ENCODE results near the gene KCNQ1. TPM values are rescaled to one million over a fixed set of nuclear protein-coding genes. Genes with fewer than 3 reads are reported as not detected.

The KCNQ1 gene
- total RNA-seq, 1 donor from 2014 or later = 0.16 TPM

DNA sequence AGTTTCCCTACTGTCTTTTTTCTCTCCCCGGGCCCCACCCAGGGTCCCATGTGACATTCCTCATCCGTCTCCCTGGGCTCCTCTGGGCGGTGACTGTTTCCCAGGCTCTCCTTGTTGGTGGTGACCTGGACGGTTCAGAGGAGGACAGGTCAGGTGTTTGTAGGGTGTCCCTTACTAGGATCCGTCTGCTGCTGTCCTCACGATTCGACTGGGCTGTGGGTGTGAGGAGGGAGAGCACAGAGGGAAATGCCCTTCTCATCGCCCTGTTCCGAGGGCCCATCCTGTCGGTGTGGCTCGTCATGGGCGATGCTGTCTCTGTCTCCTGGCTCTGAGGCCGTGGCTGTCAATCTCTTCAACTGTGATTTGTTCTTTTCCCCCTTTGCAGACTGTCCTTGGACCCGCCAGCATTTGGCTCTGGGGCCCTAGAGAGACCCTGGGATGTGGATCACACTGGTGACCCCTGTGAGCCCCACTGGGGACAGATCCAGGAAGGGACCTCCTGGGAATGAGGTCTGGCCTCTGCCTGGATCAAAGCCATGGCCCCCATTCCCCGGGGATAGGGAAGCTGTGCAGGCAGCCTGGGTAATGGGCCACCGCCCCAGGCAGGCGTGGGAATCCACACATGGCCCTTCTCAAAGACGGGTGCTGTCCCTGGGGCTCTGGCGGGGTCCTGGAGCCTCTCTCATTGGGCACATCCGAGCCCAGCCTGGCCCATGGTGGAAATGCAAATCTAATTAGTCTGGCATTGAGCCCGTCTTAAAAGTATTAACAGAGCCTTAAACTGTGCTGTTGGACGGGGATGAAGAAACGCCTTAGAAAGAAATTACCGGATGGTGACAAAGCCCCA, 301.8 kb downstream of the KCNQ1 start:
- TF ChIP-seq, protein P1, sequence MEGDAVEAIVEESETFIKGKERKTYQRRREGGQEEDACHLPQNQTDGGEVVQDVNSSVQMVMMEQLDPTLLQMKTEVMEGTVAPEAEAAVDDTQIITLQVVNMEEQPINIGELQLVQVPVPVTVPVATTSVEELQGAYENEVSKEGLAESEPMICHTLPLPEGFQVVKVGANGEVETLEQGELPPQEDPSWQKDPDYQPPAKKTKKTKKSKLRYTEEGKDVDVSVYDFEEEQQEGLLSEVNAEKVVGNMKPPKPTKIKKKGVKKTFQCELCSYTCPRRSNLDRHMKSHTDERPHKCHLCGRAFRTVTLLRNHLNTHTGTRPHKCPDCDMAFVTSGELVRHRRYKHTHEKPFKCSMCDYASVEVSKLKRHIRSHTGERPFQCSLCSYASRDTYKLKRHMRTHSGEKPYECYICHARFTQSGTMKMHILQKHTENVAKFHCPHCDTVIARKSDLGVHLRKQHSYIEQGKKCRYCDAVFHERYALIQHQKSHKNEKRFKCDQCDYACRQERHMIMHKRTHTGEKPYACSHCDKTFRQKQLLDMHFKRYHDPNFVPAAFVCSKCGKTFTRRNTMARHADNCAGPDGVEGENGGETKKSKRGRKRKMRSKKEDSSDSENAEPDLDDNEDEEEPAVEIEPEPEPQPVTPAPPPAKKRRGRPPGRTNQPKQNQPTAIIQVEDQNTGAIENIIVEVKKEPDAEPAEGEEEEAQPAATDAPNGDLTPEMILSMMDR (IDR thresholded peaks at IDR 0.05) = no peak
- Mint-ChIP-seq H3K9me3 (ENCODE audit: unreplicated experiment) (no peaks in the 10 kb centered on the region), H3K27me3 (ENCODE audit: unreplicated experiment) (peaks cover 12% of the 10 kb centered on the region), H3K27ac (ENCODE audit: unreplicated experiment) (no peak overlapping the region), H3K4me1 (ENCODE audit: unreplicated experiment) (peaks cover 22% of the 10 kb centered on the region), H3K36me3 (ENCODE audit: unreplicated experiment) (no peaks in the 10 kb centered on the region), H3K4me3 (ENCODE audit: unreplicated experiment) (no peak overlapping the region)
- DNase-seq (ENCODE audit: extremely low spot score, unreplicated experiment) = no peak

DNA sequence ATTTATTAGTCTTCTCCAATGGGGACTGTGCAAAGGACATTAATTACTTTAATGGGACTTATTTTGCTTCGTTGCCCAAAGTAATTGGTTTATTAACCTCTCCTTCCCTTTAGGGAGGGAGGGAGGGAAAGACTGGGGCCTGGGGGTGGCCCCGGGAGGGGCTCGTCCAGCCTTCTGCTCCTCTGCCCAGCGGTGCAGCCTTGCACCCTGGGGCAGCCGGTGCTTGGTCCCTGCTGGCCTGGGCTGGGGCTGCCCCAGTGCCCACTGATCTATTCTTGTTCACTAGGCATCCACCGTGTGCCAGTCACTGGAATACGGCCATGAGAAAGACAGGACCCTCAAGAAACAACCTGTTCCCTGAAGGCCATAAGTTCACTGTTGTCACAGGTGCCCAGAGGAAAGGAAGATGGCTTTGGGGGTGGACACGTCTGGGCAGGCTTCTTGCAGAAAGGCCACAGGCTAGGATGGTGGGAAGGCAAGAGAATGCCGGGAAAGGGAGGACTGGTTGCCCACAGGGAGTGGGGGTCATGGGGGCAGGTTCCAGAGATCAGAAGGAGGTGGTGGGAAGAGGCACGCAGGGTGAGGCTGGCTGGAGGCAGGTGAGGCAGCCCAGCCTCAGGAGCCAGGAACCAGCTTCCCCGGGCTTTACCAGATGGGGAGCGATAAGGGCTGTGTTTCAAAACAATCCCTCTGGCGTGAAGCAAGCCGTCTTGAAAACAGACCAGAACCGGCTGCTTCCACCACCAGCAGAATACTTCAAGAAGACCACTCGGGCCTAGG, 302.6 kb downstream of the KCNQ1 start:
- H3K4me1 Mint-ChIP-seq (ENCODE audit: unreplicated experiment) = peaks cover 15% of the 10 kb centered on the region
- H3K36me3 Mint-ChIP-seq (ENCODE audit: unreplicated experiment) = no peaks in the 10 kb centered on the region
- TF ChIP-seq, protein P1 (IDR thresholded peaks at IDR 0.05) = no peak
- peaks cover 20% of the 10 kb centered on the region for H3K27me3 Mint-ChIP-seq (ENCODE audit: unreplicated experiment)
- H3K27ac Mint-ChIP-seq (ENCODE audit: unreplicated experiment) = no peak overlapping the region
- no peak for DNase-seq (ENCODE audit: extremely low spot score, unreplicated experiment)
- no peak overlapping the region for H3K4me3 Mint-ChIP-seq (ENCODE audit: unreplicated experiment)
- no peaks in the 10 kb centered on the region for H3K9me3 Mint-ChIP-seq (ENCODE audit: unreplicated experiment)

DNA sequence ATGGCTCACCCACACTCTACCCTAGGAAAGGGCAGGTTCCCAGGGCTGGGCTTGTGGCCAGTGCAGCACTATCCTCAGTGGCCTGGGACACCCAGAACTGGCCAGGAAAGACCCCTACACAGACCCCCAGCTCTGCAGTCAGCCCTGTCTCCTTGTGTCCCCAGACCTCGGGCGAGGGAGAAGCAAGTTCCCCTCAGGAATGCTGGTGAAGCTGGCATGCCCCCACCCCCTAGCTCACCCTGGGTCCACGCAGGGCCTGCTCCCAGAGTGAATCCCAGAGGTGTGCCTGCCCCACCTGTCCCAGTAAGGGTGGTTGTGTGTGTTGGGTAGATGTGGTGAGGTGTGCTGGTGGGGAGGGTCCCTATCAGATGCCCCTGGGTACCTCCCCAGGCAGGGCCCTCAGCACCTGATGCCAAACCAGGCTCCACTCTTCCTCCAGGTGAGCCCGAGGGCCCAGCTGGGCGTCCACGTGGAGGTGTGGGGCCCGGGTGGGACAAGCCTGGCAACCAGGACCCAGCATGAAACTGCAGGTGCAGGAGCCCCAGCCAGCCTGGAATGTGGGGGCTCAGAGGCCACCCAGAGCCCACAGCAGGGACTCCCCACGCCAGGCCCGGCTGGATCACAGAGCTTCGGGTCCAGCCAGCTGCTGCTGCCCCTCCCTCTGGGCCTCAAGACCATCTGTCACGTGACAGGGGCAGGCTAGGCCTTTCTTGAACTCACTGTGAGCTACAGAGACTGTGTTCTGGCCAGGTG, 303.4 kb downstream of the KCNQ1 start:
- no peak for DNase-seq (ENCODE audit: extremely low spot score, unreplicated experiment)
- Mint-ChIP-seq H3K27ac (ENCODE audit: unreplicated experiment) (no peak overlapping the region), H3K27me3 (ENCODE audit: unreplicated experiment) (peaks cover 27% of the 10 kb centered on the region), H3K36me3 (ENCODE audit: unreplicated experiment) (no peaks in the 10 kb centered on the region), H3K9me3 (ENCODE audit: unreplicated experiment) (no peaks in the 10 kb centered on the region), H3K4me1 (ENCODE audit: unreplicated experiment) (peaks cover 15% of the 10 kb centered on the region), H3K4me3 (ENCODE audit: unreplicated experiment) (no peak overlapping the region)
- TF ChIP-seq, protein P1 (IDR thresholded peaks at IDR 0.05) = no peak

- no peak for DNase-seq (ENCODE audit: extremely low spot score, unreplicated experiment)
- Mint-ChIP-seq H3K27ac (ENCODE audit: unreplicated experiment) (no peak overlapping the region), H3K4me3 (ENCODE audit: unreplicated experiment) (no peak overlapping the region), H3K9me3 (ENCODE audit: unreplicated experiment) (peaks cover 3% of the 10 kb centered on the region), H3K36me3 (ENCODE audit: unreplicated experiment) (no peaks in the 10 kb centered on the region), H3K27me3 (ENCODE audit: unreplicated experiment) (peaks cover 34% of the 10 kb centered on the region), H3K4me1 (ENCODE audit: unreplicated experiment) (peaks cover 15% of the 10 kb centered on the region)
- TF ChIP-seq, protein P1 (IDR thresholded peaks at IDR 0.05) = no peak
These were observed 304.2 kb downstream of the KCNQ1 start for GRCh38 chr11:2748814-2749554.

All from osteocyte (in vitro differentiated cells).